Activated naive CD4-positive, alpha-beta T cell treated with anti-CD3 and anti-CD28 coated beads, Interleukin-2, amount 50 U/mL, for 16 hours (primary cell): ENCODE results near the gene GPX8.

ENCODE experiments used
- DNase-seq: peaks from one replicate; pipeline ENCODE4 v3.0.0-alpha.2; 2020

Gene GPX8

DNA sequence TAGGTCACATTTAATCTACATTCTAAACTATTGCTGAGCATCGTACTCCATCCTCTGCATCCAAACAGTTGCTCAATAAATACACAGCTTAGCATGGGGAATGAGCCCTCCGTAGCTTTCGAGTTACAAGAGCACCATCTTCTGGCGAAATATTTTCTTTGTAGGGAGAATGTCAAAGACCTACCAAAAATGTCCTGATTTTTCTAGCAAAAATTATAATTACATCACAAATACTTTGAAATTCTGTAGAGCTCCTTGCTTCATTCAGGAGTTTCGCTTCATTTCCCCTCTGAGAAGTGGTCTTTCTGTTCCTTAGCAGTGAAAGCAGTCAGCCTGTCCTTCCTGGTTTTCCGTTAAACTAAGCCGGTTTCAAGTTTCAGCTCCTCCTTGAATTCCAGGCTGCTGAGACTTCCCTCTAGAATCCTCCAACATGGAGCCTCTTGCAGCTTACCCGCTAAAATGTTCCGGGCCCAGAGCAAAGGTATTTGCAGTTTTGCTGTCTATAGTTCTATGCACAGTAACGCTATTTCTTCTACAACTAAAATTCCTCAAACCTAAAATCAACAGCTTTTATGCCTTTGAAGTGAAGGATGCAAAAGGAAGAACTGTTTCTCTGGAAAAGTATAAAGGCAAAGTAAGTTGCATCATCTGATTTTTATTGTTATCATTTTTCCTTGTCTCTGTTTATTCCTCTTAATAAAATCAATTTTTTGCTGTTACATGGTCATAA lies at the start of gene GPX8:
TSS of gene GPX8 (plus strand) at position 409 of the 730 bp plus-strand sequence. CDS start at position 431, 22 bp downstream.
- DNase-seq = no peak

GRCh38 chr5:55110217-55110616 lies 49.8 kb upstream of the GPX8 start:
- DNase-seq = no peak

DNA sequence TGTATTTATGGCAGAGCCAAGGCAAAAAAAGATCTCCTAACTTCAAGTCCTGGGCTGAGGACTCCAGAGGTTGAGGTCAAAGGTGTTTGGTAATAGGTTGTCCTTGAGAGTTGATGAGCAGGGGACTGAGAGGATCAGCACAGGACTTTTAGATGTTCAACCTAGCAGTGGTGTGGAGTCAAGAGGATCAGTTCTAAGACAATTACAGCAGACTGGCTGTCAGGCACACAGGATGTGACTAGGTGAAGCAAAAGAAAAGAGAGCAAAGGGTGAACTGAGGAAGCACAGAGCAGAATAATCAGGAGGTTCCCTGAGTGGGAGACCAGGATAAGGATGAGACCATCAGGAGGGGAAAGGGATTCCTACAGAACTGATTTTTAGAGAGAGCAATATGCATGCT lies 46.6 kb upstream of the GPX8 start:
- DNase-seq = no peak

GRCh38 chr5:55114061-55114460 lies 45.9 kb upstream of the GPX8 start:
- DNase-seq = no peak

DNA sequence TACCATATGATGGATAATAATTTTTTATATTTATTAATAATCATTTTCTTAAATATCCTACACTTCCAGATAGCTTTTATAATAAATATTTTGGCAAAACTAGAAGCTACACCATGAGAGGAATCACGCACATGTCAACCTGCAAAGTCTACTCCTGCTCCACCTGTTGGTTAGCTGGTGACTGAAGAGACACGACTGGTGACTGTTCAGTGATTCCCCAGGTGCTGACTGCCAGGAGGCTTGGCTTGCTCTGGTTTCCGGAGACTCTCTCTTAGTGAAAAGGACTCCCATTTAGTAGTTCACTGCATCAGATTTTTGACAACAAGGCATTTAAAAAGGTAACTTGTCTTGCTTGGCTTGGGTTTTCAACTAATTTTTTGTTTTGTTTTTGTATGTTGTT lies 36.6 kb upstream of the GPX8 start:
- DNase-seq = no peak

DNA sequence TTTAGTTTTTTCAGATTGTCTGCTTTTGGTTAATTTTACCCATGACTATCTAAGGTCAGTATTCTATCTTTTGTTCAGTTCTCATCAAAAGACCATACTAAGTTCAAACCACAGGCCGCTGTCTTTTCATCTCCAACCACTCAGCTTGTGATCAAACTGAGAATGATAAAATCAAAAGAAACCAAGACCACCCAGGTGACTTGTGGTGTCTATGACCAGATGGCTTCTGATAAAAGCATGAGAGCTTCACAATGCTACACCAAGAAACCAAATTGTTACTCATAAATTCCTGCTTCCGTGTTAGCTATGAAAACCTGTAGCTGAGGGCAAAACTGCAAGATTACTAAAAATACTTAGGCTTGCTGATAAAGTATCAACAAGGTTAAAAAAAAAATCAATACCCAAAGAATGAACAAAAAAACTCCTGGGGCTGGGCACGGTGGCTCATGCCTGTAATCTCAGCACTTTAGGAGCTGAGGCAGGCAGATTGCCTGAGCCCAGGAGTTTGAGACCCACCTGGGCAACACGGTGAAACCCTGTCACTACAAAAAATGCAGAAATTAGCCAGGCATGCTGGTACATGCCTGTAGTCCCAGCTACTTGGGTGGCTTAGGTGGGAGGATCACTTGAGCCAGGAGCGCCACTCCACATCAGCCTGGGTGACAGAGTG lies 25.8 kb upstream of the GPX8 start:
- DNase-seq = no peak

- no peak for DNase-seq
Observed at GRCh38 chr5:55136521-55136920, 23.4 kb upstream of the GPX8 start.

- DNase-seq = no peak
Observed at GRCh38 chr5:55140908-55141665, 18.9 kb upstream of the GPX8 start.

- no peak for DNase-seq
Observed at GRCh38 chr5:55141945-55142690, 17.9 kb upstream of the GPX8 start.

GRCh38 chr5:55143624-55144023 lies 16.3 kb upstream of the GPX8 start:
- DNase-seq = no peak

- DNase-seq = no peak
Observed at GRCh38 chr5:55146080-55146479, 13.9 kb upstream of the GPX8 start.

- DNase-seq = peak; percentile 76
Observed at GRCh38 chr5:55146543-55147151, 13.3 kb upstream of the GPX8 start.

DNA sequence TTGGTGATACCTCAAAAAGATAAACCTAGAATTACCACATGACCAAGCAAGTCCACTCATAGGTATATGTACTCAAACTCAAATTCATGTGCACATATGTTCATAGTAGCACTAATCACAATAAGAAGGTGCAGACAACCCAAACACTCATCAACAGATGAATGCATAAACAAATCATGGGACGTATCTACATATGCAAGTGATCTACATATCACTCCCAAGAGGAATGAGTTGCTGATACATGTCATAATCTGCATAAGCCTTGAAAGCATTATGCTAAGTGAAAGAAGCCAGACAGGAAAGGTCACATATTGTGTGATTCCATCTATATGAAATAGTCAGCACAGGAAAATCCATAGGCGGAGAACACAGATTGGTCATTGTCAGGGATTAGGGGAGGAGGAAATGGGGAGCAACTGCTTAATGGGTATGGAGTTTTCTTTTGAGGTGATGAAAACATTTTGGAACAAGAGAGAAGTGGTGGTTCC lies 10.6 kb upstream of the GPX8 start:
- no peak for DNase-seq

DNA sequence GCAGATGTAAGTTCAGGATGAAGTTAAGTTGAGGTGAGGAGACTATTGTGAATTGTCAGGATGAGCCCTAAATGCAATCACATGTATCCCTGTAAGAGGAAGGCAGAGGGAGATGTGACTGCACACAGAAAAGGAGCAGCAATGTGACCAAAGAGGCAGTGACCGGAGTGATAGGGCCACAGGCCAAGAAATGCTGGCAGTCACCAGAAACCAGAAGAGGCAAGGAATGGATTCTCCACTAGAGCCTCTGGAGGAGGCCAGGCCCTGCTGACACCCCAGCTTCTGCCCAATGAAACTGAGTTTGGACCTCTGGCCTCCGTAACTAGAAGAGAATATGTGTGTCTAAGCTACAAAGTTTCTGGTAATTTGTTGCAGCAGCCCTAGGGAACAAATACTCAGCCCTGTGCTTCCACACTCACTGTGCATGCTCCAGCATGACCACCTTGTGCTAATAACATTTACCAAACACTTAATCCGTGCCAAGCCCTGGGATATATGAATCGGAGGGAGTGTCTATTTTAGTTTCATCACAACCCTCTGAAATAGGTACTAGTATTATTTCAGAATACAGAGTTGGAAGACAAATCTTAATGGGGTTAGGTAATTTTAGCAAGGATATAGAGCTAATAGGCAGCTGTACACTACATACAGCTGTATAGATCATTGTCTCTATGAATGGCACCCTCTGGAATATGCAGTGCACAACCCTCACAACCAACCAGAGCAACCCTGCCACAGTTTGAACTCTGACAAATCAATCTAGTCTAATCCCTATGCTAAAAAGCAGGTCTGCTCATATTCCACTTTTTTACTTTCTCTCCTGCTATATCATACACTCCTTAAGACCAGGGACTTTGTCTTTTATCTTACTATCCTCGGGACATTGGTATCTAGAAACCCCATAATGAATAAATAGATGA lies 7.8 kb upstream of the GPX8 start:
- DNase-seq = no peak

DNA sequence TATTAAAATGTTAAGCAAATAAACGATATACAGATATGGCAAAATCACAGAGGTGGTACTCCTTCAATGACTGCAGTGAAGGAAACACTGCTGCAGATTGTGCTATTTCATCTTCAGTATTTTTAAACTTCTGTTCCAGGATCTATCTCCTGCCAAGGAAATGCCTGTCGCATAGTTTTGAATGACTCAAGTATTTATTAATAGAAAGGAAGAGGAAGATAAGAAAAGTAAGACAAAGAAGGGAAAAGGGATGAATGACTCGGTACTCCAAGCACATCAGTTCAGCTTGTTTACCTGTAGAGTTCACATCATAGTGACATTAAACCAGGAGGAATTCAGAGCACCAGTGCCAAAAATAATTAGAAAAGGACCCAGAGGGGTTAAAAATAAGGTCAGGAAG lies 5.1 kb upstream of the GPX8 start:
- DNase-seq = no peak

- DNase-seq = no peak
Observed at GRCh38 chr5:55160493-55161209, 680 bp downstream of the GPX8 start.

GRCh38 chr5:55162666-55163065 lies 2.7 kb downstream of the GPX8 start:
- no peak for DNase-seq

DNA sequence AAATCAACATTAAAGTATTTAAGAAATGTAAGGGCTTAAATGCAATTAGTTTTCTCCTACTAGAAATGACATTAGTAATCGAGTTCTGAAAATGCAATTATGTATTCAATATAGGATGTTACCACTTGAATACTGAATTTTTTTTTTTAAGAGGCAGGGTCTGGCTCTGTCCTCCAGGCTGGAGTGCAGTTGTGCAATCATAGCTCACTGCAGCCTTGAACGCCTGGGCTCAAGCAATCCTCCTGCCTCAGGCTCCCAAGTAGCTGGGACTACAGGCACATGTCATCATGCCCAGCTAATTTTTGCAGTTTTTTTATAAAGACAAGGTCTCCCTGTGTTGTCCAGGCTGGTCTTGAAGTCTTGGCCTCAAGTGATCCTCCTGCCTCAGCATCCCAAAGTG lies 11.5 kb downstream of the GPX8 start:
- DNase-seq = no peak

- peak; percentile 45 for DNase-seq
Observed at GRCh38 chr5:55172051-55172899, 12.3 kb downstream of the GPX8 start.
